Endothelial cell of umbilical vein (primary cell): ENCODE measurements around the gene MS4A13. TPM values are rescaled to one million over a fixed set of nuclear protein-coding genes. Genes with fewer than 3 reads are reported as not detected.

ENCODE experiments used
- BruUV-seq: library from RNA; stranded (reverse); fragments of 400-500 nt; replicated peaks from 2 replicates; lab custom pipeline; 2021; lab: Mats Ljungman, UMichigan
- CTCF ChIA-PET: fragments of 300-600, 350-600 bp; sonication (Branson Sonifier 250); formaldehyde crosslinking; loops from one replicate; lab custom pipeline; 2021; ENCODE audit warnings: antibody characterized with exemption, inconsistent platforms; lab: Charles Lee
- POLR2A ChIA-PET: fragments of 300-600, 350-600 bp; sonication (Branson Sonifier 250); formaldehyde crosslinking; loops from one replicate; lab custom pipeline; 2021; ENCODE audit warnings: antibody characterized with exemption, inconsistent platforms; lab: Charles Lee
- DNase-seq: peaks from one replicate; pipeline ENCODE4 v3.0.0-alpha.2; 2011; ENCODE audit warnings: low read depth, low spot score
- FAIRE-seq: peaks from 2 replicates; lab custom pipeline; 2011; peaks lifted over from hg19 to GRCh38; lab: Jason Lieb, UNC
- H2AFZ ChIP-seq: 2 replicates; pipeline ENCODE4 v1.6.0; 2012; ENCODE audit warnings: low read depth, low read length, control low read depth, inconsistent platforms
- H3K27ac ChIP-seq: 2 replicates; pipeline ENCODE4 v1.5.1; 2011; ENCODE audit warnings: low read depth, mild to moderate bottlenecking, control low read depth, low read length, moderate library complexity; ENCODE audit not compliant: insufficient read depth
- H3K27me3 ChIP-seq, 2 experiments: 2 replicates each; pipeline versions ENCODE4 v1.6.0 to v1.6.1; 2011; ENCODE audit warnings: low read length in 2 of 2, mixed read lengths in 1 of 2; ENCODE audit not compliant: control insufficient read depth in 2 of 2, insufficient read depth in 2 of 2
- H3K36me3 ChIP-seq, 2 experiments: 2 replicates in 1 of 2; 3 replicates in 1 of 2; pipeline ENCODE4 v1.5.1; 2011; ENCODE audit warnings: low read length in 2 of 2, mild to moderate bottlenecking in 1 of 2, moderate library complexity in 1 of 2; ENCODE audit not compliant: control insufficient read depth in 2 of 2, insufficient read depth in 2 of 2; ENCODE audit errors: extremely low read depth in 1 of 2
- H3K4me1 ChIP-seq: 3 replicates; pipeline ENCODE4 v1.5.1; 2011; ENCODE audit warnings: mild to moderate bottlenecking, low read length; ENCODE audit not compliant: control insufficient read depth, insufficient read depth; ENCODE audit errors: extremely low read depth
- H3K4me2 ChIP-seq: 2 replicates; pipeline ENCODE4 v1.6.1; 2011; ENCODE audit warnings: low read length, control low read depth, mixed read lengths; ENCODE audit not compliant: insufficient read depth
- H3K4me3 ChIP-seq, 3 experiments: fragments of 200-600 bp in 1 of 3; sonication (generic), shearing (Covaris generic) in 1 of 3; replicated peaks in 1 of 3; 2 replicates each; pipeline ENCODE4 v1.5.1; 2011 to 2016; ENCODE audit warnings: control low read depth in 3 of 3, low read length in 3 of 3, mild to moderate bottlenecking in 2 of 3, inconsistent platforms in 1 of 3, low read depth in 1 of 3, moderate library complexity in 1 of 3; ENCODE audit not compliant: insufficient read depth in 1 of 3
- H3K79me2 ChIP-seq: 2 replicates; pipeline ENCODE4 v1.6.0; 2012; ENCODE audit warnings: low read length, inconsistent platforms; ENCODE audit not compliant: control insufficient read depth, insufficient read depth
- H3K9ac ChIP-seq: replicated peaks from 2 replicates; pipeline ENCODE3; 2011; ENCODE audit warnings: low read length, control low read depth; ENCODE audit not compliant: insufficient read depth; ENCODE audit errors: extremely low read depth
- H3K9me1 ChIP-seq: replicated peaks from 3 replicates; pipeline ENCODE4 v1.6.0; 2011; ENCODE audit warnings: mild to moderate bottlenecking, low read length; ENCODE audit not compliant: control insufficient read depth, insufficient read depth; ENCODE audit errors: extremely low read depth
- H3K9me3 ChIP-seq: replicated peaks from 2 replicates; pipeline ENCODE4 v1.5.1; 2012; ENCODE audit warnings: low read length, inconsistent platforms; ENCODE audit not compliant: control insufficient read depth, insufficient read depth
- H4K20me1 ChIP-seq: replicated peaks from 2 replicates; pipeline ENCODE3; 2011; ENCODE audit warnings: mild to moderate bottlenecking, low read length; ENCODE audit not compliant: control insufficient read depth, insufficient read depth; ENCODE audit errors: extremely low read depth
- CTCF ChIP-seq, 2 donors: IDR thresholded peaks; 1 replicate in 1 of 2; 2 replicates in 1 of 2; pipeline ENCODE4 v1.5.1; 2011; ENCODE audit warnings: low read length in 2 of 2, mild to moderate bottlenecking in 2 of 2, moderate library complexity in 2 of 2, control low read depth in 1 of 2, inconsistent platforms in 1 of 2, low read depth in 1 of 2; ENCODE audit not compliant: insufficient read depth in 1 of 2; ENCODE audit errors: extremely low read depth in 1 of 2
- EZH2 ChIP-seq: IDR thresholded peaks from 2 replicates; pipeline ENCODE4 v1.6.1; 2012; ENCODE audit warnings: borderline replicate concordance, low read depth, mild to moderate bottlenecking, moderate library complexity, low read length, inconsistent platforms; ENCODE audit not compliant: severe bottlenecking
- FOS ChIP-seq: IDR thresholded peaks from 2 replicates; pipeline ENCODE4 v1.6.1; 2011; ENCODE audit warnings: mild to moderate bottlenecking, low read length, moderate library complexity, borderline replicate concordance; ENCODE audit not compliant: insufficient read depth
- GATA2 ChIP-seq: IDR thresholded peaks from 2 replicates; pipeline ENCODE4 v1.7.0; 2011; ENCODE audit warnings: low read depth, mild to moderate bottlenecking, moderate library complexity, mixed read lengths, low read length; ENCODE audit not compliant: insufficient read length, insufficient read depth
- JUN ChIP-seq: IDR thresholded peaks from 2 replicates; pipeline ENCODE4 v1.6.1; 2011; ENCODE audit warnings: borderline replicate concordance, low read depth; ENCODE audit not compliant: insufficient read length, insufficient read depth
- MAX ChIP-seq: IDR thresholded peaks from 2 replicates; pipeline ENCODE4 v1.6.1; 2011; ENCODE audit not compliant: insufficient read depth, insufficient read length
- MYC ChIP-seq: IDR thresholded peaks from one replicate; pipeline ENCODE4 v1.6.1; 2011; ENCODE audit warnings: mild to moderate bottlenecking, low read depth, low read length
- POLR2A ChIP-seq: IDR thresholded peaks from 2 replicates; pipeline ENCODE4 v1.6.1; 2012; ENCODE audit warnings: low read depth, mild to moderate bottlenecking, control low read depth, low read length
- POLR2AphosphoS5 ChIP-seq: IDR thresholded peaks from 2 replicates; pipeline ENCODE4 v1.6.1; 2012; ENCODE audit warnings: low read depth, mild to moderate bottlenecking, control low read depth, low read length, moderate library complexity; ENCODE audit not compliant: insufficient read depth
- dilution Hi-C: fragments of 300-500 bp; cut with MboI; formaldehyde crosslinking; loops from one replicate; pipeline ENCODE4 v1.15.0; 2019; ENCODE audit warnings: low sequenced_read_pairs; ENCODE audit not compliant: extremely low pct_ligation_motif_present
- intact Hi-C: fragments of 100-400 bp; cut with micrococcal nuclease; formaldehyde crosslinking; loops from one replicate; pipeline ENCODE4 v1.10.0; 2022
- polyA plus RNA-seq, 4 experiments: library from polyadenylated mRNA; depleted of rRNA in 3 of 4; stranded (reverse) in 3 of 4; unstranded in 1 of 4; fragments of >200 nt; gene quantifications; 2 replicates each; pipeline versions ENCODE4 v1.2.1 to v1.2.3, GENCODE V29; 2011 to 2012; ENCODE audit warnings: missing spikeins in 1 of 4
- total RNA-seq: library from RNA; stranded (reverse); gene quantifications from 2 replicates; pipeline ENCODE4 v1.2.3, GENCODE V29; 2021

Gene MS4A13
- total and polyA plus RNA-seq, 2 donors (not counting 3 experiments of a cell fraction or from before 2014, with no cell fraction given), result not detected

GRCh38 chr11:60493454-60493853, 21.7 kb upstream of the MS4A13 start:
- H2AFZ ChIP-seq, result no peak overlapping the region
- no peak overlapping the region for H3K27ac ChIP-seq
- no peaks in the 10 kb centered on the region for H3K9me1 ChIP-seq
- FAIRE-seq (no peak), DNase-seq (no peak)
- H3K9ac ChIP-seq, result no peak overlapping the region
- no peaks in the 10 kb centered on the region for H3K4me1 ChIP-seq
- H3K4me2 ChIP-seq, result no peak overlapping the region
- no peak overlapping the region for H3K4me3 ChIP-seq
- no TSS peak for BruUV-seq
- dilution Hi-C loops (no loop called here), intact Hi-C loops (no loop called here)
- no peaks in the 10 kb centered on the region for H3K36me3 ChIP-seq
- no peaks in the 10 kb centered on the region for H3K79me2 ChIP-seq
- TF ChIP-seq CTCF (IDR thresholded peaks at IDR 0.05; ENCODE audit: extremely low read depth in 1 of 2, insufficient read depth in 1 of 2, low read depth in 1 of 2, low read length in 2 of 2) (no peak), POLR2A (no peak), POLR2AphosphoS5 (no peak), FOS (no peak), GATA2 (no peak), JUN (no peak), EZH2 (no peak)
- ChIA-PET POLR2A (no interaction called here), CTCF (no interaction called here)
- no peaks in the 10 kb centered on the region for H3K9me3 ChIP-seq
- H3K27me3 ChIP-seq, result no peaks in the 10 kb centered on the region
- no peaks in the 10 kb centered on the region for H4K20me1 ChIP-seq

GRCh38 chr11:60498399-60498798, 16.8 kb upstream of the MS4A13 start:
- Histone ChIP-seq H4K20me1 (no peaks in the 10 kb centered on the region), H3K4me2 (no peak overlapping the region), H3K36me3 (no peaks in the 10 kb centered on the region), H3K9me3 (no peaks in the 10 kb centered on the region), H3K79me2 (no peaks in the 10 kb centered on the region), H3K27ac (no peak overlapping the region), H2AFZ (no peak overlapping the region), H3K9ac (no peak overlapping the region), H3K27me3 (no peaks in the 10 kb centered on the region), H3K4me1 (no peaks in the 10 kb centered on the region), H3K4me3 (no peak overlapping the region), H3K9me1 (no peaks in the 10 kb centered on the region)
- POLR2A ChIA-PET, result no interaction called here
- BruUV-seq, result no TSS peak
- dilution Hi-C loops (no loop called here), intact Hi-C loops (no loop called here)
- FAIRE-seq (no peak), DNase-seq (no peak)
- TF ChIP-seq FOS (no peak), MYC (no peak), MAX (no peak), POLR2AphosphoS5 (no peak), POLR2A (no peak), JUN (no peak), EZH2 (no peak), CTCF (IDR thresholded peaks at IDR 0.05; ENCODE audit: extremely low read depth in 1 of 2, insufficient read depth in 1 of 2, low read depth in 1 of 2, low read length in 2 of 2) (no peak), GATA2 (no peak)
- CTCF ChIA-PET, result no interaction called here
